Measurements from ENCODE around the gene PLA2G4B. TPM values are rescaled to one million over a fixed set of nuclear protein-coding genes. Genes with fewer than 3 reads are reported as not detected.
"Not testable (repeated sequence)": the region's sequence is repeated elsewhere in the genome, so short reads cannot be mapped to it uniquely, and the experiment has no call there.

The PLA2G4B gene
- total RNA-seq, 1 donor from 2014 or later, result 13.9 TPM

DNA sequence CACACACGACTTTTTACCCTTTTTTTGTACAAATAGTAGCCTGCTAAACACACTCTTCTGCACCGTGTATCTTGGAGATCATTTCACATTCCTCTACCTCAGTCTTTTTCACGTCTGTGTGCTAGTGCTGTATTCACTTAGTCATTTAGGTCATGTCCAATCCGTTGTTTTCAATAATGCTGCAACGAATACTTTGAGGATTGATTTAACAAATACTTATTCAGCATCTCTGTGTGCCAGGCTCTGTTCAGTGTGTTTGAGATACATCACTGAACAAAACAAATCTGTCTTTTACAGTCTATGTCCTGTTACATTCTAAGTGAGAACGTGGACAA, 9.9 kb upstream of the PLA2G4B start:
- Histone ChIP-seq H3K27me3 (no peaks in the 10 kb centered on the region), H3K9me3 (no peaks in the 10 kb centered on the region), H3K4me3 (peak overlapping the region; percentile 68 to 74), H3K36me3 (peaks cover 3 to 20% of the 10 kb centered on the region in 2 donors), H3K27ac (peak overlapping the region; percentile 68 to 80), H3K4me1 (peaks cover 5 to 22% of the 10 kb centered on the region in 2 donors)
- TF ChIP-seq, protein P1, sequence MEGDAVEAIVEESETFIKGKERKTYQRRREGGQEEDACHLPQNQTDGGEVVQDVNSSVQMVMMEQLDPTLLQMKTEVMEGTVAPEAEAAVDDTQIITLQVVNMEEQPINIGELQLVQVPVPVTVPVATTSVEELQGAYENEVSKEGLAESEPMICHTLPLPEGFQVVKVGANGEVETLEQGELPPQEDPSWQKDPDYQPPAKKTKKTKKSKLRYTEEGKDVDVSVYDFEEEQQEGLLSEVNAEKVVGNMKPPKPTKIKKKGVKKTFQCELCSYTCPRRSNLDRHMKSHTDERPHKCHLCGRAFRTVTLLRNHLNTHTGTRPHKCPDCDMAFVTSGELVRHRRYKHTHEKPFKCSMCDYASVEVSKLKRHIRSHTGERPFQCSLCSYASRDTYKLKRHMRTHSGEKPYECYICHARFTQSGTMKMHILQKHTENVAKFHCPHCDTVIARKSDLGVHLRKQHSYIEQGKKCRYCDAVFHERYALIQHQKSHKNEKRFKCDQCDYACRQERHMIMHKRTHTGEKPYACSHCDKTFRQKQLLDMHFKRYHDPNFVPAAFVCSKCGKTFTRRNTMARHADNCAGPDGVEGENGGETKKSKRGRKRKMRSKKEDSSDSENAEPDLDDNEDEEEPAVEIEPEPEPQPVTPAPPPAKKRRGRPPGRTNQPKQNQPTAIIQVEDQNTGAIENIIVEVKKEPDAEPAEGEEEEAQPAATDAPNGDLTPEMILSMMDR (IDR thresholded peaks at IDR 0.05), result no peak
- DNase-seq (ENCODE audit: low spot score in 2 of 2), result no peak
- intact Hi-C loops (cut with DNase I), result loop anchor here (1.0 to 10.0 kb wide), 6 partner anchors 54 to 444 kb away; partner anchors contain the start of genes EHD4, GANC, MAPKBP1 and TMEM87A

DNA sequence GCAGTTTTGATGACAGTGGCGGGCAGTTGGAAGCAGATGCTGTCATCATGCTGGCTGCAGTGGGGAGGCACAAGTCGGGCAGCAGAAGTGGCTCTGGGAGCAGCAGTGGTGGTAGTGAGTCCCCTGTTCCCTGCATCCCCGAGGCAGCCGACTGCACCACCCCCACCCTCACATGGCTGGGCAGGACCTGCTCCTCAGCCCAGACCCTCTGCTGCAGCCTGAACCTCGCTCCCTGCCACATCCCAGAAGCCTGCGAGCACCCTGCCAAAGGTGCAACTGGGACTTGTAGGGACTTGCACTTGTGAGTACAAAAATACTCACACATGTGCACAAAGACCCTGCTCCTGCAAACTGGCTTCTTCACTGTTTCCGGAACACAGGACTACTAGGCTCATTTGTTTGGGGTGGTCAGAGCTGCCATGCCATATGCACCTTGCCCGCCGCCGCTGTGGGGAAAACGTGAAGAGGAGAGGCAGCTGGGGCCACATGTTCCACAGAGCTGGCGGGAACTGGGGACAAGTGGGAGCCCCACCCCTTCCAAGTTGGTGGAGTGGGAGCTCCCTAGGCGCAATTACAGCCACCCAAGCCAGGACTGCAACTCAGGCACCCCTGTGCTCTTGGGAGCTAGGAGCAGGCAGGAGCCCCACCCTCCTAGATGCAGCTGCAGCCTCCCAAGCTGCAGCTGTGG, 8.5 kb upstream of the PLA2G4B start:
- Histone ChIP-seq H3K27me3 (no peaks in the 10 kb centered on the region), H3K27ac (no peak overlapping the region), H3K9me3 (no peaks in the 10 kb centered on the region), H3K4me3 (no peak overlapping the region), H3K4me1 (peaks cover 5 to 22% of the 10 kb centered on the region in 2 donors), H3K36me3 (peaks cover 0 to 17% of the 10 kb centered on the region in 2 donors)
- TF ChIP-seq, protein P1 (IDR thresholded peaks at IDR 0.05), result no peak
- no peak for DNase-seq (ENCODE audit: low spot score in 2 of 2)
- intact Hi-C loops (cut with DNase I), result loop anchor here (2.0 to 10.0 kb wide), 5 partner anchors 72 to 442 kb away; partner anchors contain the start of genes EHD4, GANC, TMEM87A and TYRO3

DNA sequence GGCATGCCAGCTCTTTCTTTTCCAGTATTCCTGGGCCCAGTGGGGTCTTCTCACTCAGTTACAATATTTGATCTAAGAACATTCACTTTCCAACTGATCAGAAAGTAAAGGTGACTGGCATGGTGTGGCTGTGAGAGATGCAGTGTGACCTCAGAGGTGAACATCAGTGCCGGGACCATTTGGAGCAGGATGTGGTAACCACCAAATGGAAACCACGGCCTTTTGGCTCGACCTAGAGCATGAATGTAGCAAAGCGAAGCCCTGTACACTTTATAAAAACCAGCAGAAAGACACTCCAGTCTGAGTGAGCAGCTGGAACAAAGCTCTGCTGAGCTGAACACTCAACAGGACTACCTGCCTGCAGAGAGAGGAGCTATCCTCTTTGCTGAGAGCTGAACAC, 7.4 kb upstream of the PLA2G4B start:
- intact Hi-C loops (cut with DNase I), result not testable (repeated sequence)
- peaks cover 0 to 21% of the 10 kb centered on the region in 2 donors for H3K36me3 ChIP-seq

DNA sequence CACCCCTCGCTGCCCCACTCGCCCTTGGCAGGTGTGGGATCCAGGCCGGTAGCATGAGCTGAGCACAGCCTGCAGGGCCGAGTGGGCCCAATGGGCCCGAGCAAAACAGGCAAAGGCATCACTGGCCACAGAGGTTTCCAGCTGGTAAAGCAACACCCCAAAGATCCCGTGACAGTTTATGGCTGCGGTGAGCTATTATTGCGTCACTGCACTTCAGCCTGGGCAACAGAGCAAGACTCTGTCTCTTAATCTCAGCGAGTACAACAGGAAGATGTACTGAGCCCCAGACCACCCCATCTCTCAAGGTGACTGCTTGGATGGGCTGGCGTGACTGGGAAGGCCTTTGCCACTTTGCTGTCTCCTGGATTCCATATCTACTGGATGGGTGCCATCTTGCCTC, 6.4 kb upstream of the PLA2G4B start:
- no peak overlapping the region for H3K27ac ChIP-seq
- no peaks in the 10 kb centered on the region for H3K9me3 ChIP-seq
- no peak for DNase-seq (ENCODE audit: low spot score in 2 of 2)
- TF ChIP-seq, protein P1 (IDR thresholded peaks at IDR 0.05), result no peak
- intact Hi-C loops (cut with DNase I), result no loop called here
- peaks cover 4 to 20% of the 10 kb centered on the region in 2 donors for H3K4me1 ChIP-seq
- no peak overlapping the region for H3K4me3 ChIP-seq
- H3K36me3 ChIP-seq, result peaks cover 2 to 27% of the 10 kb centered on the region in 2 donors
- H3K27me3 ChIP-seq, result no peaks in the 10 kb centered on the region

More for the DNA sequence above, 7.4 kb upstream of the PLA2G4B start:
- H3K4me1 ChIP-seq, result peaks cover 5 to 22% of the 10 kb centered on the region in 2 donors
- H3K27me3 ChIP-seq; H3K4me3 ChIP-seq; DNase-seq (ENCODE audit: low spot score in 2 of 2); H3K27ac ChIP-seq; H3K9me3 ChIP-seq: not testable (repeated sequence)

DNA sequence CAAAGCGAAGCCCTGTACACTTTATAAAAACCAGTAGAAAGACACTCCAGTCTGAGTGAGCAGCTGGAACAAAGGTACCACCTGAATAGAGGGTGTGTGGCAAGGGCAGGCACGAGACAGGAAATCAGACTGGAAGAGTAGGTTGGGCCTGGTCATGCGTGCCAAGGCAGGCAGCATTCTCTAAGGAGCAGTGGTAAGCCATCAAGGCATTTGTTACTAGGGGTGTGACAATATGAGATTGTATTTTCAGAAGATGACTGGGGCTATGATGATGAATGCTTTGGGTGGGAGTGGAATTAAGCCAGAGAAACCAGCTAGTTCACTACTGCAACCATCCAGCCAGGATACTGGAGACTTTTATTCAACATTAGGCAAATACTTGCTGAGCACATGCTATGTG, 5.8 kb upstream of the PLA2G4B start:
- H3K9me3 ChIP-seq, result no peaks in the 10 kb centered on the region
- TF ChIP-seq, protein P1 (IDR thresholded peaks at IDR 0.05), result no peak
- H3K4me3 ChIP-seq, result no peak overlapping the region
- H3K27ac ChIP-seq, result no peak overlapping the region
- intact Hi-C loops (cut with DNase I), result no loop called here
- H3K27me3 ChIP-seq, result no peaks in the 10 kb centered on the region
- peaks cover 3 to 27% of the 10 kb centered on the region in 2 donors for H3K36me3 ChIP-seq
- DNase-seq (ENCODE audit: low spot score in 2 of 2), result no peak
- peaks cover 0 to 18% of the 10 kb centered on the region in 2 donors for H3K4me1 ChIP-seq

DNA sequence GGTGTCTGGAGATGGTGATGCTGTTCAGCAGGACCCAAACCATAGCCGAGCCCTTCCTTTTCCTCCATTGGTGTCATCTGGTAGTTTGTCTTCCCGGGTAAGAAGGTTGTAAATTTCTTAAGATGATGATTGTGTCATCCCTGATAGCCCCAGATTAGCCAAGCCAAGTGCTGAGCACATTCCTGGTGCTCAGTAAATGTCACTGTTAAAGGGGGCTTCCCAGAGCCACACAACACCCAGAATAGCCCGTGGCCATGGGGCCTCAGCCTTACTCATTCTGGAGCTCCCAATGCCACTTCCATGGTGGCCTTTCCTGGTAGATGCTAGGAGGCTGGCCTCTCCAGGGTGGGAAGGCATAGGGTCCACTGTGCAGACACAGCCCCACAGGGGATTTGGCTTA, 4.6 kb upstream of the PLA2G4B start:
- Histone ChIP-seq H3K4me3 (no peak overlapping the region), H3K27ac (no peak overlapping the region), H3K36me3 (peaks cover 3 to 27% of the 10 kb centered on the region in 2 donors), H3K27me3 (no peaks in the 10 kb centered on the region), H3K9me3 (no peaks in the 10 kb centered on the region), H3K4me1 (peaks cover 0 to 14% of the 10 kb centered on the region in 2 donors)
- intact Hi-C loops (cut with DNase I), result no loop called here
- DNase-seq (ENCODE audit: low spot score in 2 of 2), result no peak
- TF ChIP-seq, protein P1 (IDR thresholded peaks at IDR 0.05), result no peak

Measured in ascending aorta (tissue), 2 donors.